Lower leg skin (tissue), 4 donors: ENCODE measurements around the gene GHRL. TPM values are rescaled to one million over a fixed set of nuclear protein-coding genes. Genes with fewer than 3 reads are reported as not detected.

ENCODE experiments used
- DNase-seq, 2 donors: peaks; one replicate each; pipeline ENCODE4 v3.0.0-alpha.2; 2019; ENCODE audit warnings: low spot score in 2 of 2
- H3K4me3 ChIP-seq: fragments of 200-600 bp; sonication (generic); 2 replicates; pipeline ENCODE4 v1.5.1; 2017; ENCODE audit warnings: mild to moderate bottlenecking, low read depth; ENCODE audit not compliant: poor library complexity, severe bottlenecking
- CTCF ChIP-seq, 3 donors: fragments of 450-650 bp; IDR thresholded peaks; one replicate each; pipeline ENCODE4 v1.5.1; 2016; ENCODE audit warnings: antibody characterized with exemption in 3 of 3, mild to moderate bottlenecking in 3 of 3, moderate library complexity in 2 of 3
- POLR2A ChIP-seq, 2 donors: fragments of 450-650 bp; IDR thresholded peaks; one replicate each; pipeline ENCODE4 v1.6.1; 2016 to 2017; ENCODE audit warnings: antibody characterized with exemption in 2 of 2, mild to moderate bottlenecking in 1 of 2, moderate library complexity in 1 of 2
- WGBS, 2 donors: methylation state at CpG; one replicate each; pipeline ENCODE4 v1.1.5; 2018; 5-methylcytosine and 5-hydroxymethylcytosine counted together
- intact Hi-C: fragments of 100-400 bp; cut with DNase I; formaldehyde crosslinking; loops from one replicate; pipeline ENCODE4 v1.15.0; 2023; ENCODE audit warnings: low total_unique reads
- total RNA-seq, 4 donors: library from RNA; depleted of rRNA; stranded (reverse); fragments of >200 nt; gene quantifications; one replicate each; pipeline ENCODE4 v1.1.0, GENCODE V29; 2016

GHRL gene
- total RNA-seq, 4 donors from 2014 or later = not detected

- intact Hi-C loops = no loop called here
- no peak for DNase-seq
- 83 to 92% methylated on average over 4 of the region's 4 CpGs for WGBS, 2 donors
- TF ChIP-seq POLR2A (IDR thresholded peaks at IDR 0.05) (no peak), CTCF (IDR thresholded peaks at IDR 0.05) (no peak)
- H3K4me3 ChIP-seq = no peak overlapping the region
Observed at GRCh38 chr3:10259798-10260197, 32.9 kb downstream of the GHRL start.

GRCh38 chr3:10259036-10259435, 33.7 kb downstream of the GHRL start:
- H3K4me3 ChIP-seq = no peak overlapping the region
- intact Hi-C loops = no loop called here
- WGBS, 2 donors = 95 to 98% methylated on average over 7 of the region's 7 CpGs
- TF ChIP-seq POLR2A (IDR thresholded peaks at IDR 0.05) (no peak), CTCF (IDR thresholded peaks at IDR 0.05) (no peak)
- DNase-seq = no peak

- no peak for DNase-seq
- intact Hi-C loops = no loop called here
- TF ChIP-seq CTCF (IDR thresholded peaks at IDR 0.05) (no peak), POLR2A (IDR thresholded peaks at IDR 0.05) (no peak)
- WGBS, 2 donors = 81 to 93% methylated on average over 7 of the region's 7 CpGs
- no peak overlapping the region for H3K4me3 ChIP-seq
Observed at GRCh38 chr3:10255835-10256234, 36.9 kb downstream of the GHRL start.

- 93 to 96% methylated on average over 3 of the region's 3 CpGs for WGBS, 2 donors
- H3K4me3 ChIP-seq = no peak overlapping the region
- intact Hi-C loops = no loop called here
- no peak for DNase-seq
- TF ChIP-seq POLR2A (IDR thresholded peaks at IDR 0.05) (no peak), CTCF (IDR thresholded peaks at IDR 0.05) (no peak)
Observed at GRCh38 chr3:10253731-10254130, 39.0 kb downstream of the GHRL start.

GRCh38 chr3:10251006-10251405, 41.7 kb downstream of the GHRL start:
- TF ChIP-seq CTCF (IDR thresholded peaks at IDR 0.05) = no peak
- TF ChIP-seq POLR2A (IDR thresholded peaks at IDR 0.05) = no peak
- no peak overlapping the region for H3K4me3 ChIP-seq
- 94% methylated on average over 3 of the region's 3 CpGs for whole genome bisulfite sequencing, 2 donors
- intact Hi-C loops = no loop called here
- DNase-seq = no peak

- 16 to 27% methylated on average over 3 of the region's 3 CpGs for WGBS, 2 donors
- H3K4me3 ChIP-seq = no peak overlapping the region
- intact Hi-C loops = no loop called here
- no peak for DNase-seq
- TF ChIP-seq POLR2A (IDR thresholded peaks at IDR 0.05) (no peak), CTCF (IDR thresholded peaks at IDR 0.05) (no peak)
Observed at GRCh38 chr3:10249833-10250232, 42.9 kb downstream of the GHRL start.
